Measurements from ENCODE around the gene ETFDH.
"Not testable (repeated sequence)": the region's sequence is repeated elsewhere in the genome, so short reads cannot be mapped to it uniquely, and the experiment has no call there.

Gene ETFDH

DNA sequence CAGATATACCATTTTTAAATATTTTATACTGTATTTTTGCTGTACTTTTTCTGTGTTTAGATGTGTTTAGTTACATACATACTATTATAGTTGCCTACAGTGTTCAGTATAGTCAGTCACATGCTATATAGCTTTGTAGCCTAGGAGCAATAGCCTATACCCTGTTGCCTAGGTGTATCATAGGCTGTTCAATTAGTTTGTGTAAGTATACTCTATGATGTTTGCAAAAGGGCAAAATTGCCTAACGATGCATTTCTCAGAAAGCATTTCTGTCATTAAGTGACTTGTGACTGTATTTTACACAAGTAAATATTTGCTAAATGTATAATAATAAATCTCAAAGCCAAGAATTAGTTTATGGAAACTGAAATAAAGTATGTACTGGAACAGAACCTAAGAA, 9.5 kb downstream of the ETFDH start:
- DNase-seq: peak; percentile 40 to 83

DNA sequence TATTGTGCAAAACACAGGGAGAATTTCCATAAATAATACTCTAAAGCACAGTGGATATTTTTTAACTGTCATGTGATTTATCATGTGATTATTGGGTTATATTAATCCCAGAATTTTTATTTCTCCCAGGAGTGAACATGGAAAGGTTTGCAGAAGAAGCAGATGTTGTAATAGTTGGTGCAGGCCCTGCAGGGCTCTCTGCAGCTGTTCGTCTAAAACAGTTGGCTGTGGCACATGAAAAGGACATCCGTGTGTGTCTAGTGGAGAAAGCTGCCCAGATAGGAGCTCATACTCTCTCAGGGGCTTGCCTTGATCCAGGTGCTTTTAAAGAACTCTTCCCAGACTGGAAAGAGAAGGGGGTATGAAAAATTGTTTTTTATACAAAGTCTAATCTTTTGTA, 10.0 kb downstream of the ETFDH start:
- DNase-seq: peak; percentile 9 to 59

DNA sequence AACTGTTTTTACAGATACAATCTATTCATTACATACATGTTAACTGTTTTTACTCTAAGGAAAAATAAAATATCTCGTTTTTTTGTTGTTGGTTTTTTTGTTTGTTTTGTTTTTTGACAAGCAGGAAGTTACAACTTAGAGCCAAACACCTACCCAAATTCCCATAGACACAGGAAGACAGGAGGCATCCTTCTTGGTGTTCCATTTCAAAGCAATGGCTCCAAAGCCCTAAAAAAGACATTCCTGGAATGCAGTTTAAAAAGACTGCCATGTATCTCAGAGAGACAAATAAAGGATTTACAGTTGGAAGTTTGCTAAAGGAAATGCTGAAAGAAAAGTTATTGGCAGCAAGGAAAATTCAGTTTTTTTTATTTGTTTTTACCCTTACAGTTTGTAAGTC, 16.7 kb downstream of the ETFDH start:
- DNase-seq: no peak

DNA sequence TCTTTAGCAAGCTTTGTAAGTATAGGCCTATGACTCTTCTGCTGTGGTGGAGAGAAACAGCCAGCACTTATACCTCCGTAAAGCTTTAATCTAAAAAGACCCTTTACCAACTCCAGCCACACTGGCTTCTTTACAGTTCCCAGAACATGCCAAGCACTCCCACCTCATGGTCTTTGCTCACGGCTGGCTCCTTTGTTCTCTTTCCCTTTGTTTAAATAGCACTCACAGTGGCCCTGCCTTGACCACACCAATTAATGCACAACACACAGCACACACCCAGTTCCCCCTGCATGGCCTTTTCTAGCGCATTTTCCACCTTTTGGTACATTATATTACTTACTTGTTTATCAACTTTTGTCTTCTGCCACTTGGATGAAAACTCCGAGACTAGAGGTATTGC, 32.2 kb downstream of the ETFDH start:
- DNase-seq: no peak

DNA sequence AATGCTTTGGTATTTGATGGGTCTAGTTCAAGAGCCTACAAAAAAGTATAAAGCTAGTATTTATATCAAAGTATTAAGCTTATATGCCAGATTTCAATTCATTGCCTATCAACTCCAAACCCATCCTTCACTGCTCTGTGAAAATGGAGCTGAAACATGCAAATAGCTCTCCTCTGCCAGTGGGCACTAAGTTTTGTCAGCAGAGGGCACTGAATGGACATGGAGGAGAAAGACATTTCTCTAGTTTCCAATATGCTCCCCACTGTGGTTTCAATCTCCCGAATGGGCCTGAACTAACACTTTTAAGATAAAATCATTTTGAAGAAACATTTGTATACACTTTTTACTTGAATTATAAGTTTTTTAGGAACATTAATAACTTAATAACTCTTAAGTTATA, 38.7 kb downstream of the ETFDH start:
- no peak for DNase-seq

DNA sequence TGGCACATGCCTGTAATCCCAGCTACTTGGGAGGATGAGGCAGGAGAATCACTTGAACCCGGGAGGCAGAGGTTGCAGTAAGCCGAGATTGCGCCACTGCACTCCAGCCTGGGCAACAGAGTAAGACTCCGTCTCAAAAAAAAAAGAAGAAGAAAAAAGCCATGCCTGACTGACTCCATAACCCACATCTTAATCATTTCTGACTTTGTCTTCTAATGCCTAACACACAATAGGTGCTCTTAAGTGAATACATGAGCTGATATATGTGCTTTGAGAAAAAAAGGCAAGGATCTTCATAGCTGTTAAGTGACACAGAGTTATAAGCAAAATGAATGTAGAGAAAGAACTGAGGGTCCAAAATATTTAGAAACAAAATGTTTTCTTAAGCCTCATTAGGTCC, 40.5 kb downstream of the ETFDH start:
- not testable (repeated sequence) for DNase-seq

DNA sequence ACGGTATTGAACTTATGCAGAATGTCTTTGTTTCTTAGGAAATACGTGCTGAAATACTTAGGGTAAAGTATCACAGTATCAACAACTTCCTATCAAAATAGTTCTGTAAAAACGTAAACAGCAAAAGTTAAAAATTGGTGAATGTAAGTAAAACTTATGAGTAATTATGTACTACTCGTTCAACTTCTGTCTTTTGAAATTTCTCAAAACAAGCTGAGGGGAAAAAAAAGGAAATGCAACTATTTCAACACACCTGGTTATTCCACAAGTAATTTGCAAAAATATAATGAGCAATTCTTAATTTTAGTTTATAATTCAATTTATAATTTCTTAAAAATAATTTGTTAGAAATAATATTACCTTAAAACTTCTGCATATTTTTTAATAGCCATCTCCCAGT, 42.8 kb downstream of the ETFDH start:
- DNase-seq: no peak

DNA sequence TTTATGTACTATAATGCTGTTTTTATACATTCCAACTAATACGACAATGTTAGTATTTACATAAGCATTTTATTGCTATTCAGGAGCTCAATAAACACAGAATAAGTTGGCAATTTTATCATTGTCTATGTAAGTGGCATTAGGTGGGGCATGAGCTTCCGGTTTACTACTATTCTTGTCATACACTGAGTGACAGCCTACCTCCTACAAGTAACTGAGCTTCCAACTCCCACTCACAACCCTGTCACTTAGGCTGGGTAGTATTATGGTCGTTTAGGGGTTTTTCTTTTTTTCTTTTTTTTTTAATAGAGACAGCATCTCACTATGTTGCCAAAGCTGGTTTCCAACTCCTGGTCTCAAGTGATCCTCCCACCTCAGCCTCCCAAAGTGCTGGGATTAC, 43.7 kb downstream of the ETFDH start:
- no peak for DNase-seq

DNA sequence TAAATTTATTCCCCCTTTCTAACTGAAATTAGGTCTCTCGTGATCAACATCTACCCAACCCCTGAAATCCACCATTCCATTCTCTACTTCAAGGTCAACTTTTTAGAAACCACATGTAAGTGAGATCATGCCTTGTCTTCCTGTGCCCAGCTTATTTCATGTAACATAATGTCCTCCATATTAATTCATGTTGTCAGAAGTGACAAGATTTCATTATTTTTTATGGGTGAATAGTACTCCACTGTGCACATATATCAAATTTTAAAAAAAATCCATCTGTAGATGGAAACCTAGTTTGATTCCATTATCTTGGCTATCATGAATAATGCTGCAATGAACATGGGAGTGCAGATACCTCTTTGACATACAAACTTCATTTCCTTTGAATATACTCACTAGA, 49.6 kb downstream of the ETFDH start:
- no peak for DNase-seq

DNA sequence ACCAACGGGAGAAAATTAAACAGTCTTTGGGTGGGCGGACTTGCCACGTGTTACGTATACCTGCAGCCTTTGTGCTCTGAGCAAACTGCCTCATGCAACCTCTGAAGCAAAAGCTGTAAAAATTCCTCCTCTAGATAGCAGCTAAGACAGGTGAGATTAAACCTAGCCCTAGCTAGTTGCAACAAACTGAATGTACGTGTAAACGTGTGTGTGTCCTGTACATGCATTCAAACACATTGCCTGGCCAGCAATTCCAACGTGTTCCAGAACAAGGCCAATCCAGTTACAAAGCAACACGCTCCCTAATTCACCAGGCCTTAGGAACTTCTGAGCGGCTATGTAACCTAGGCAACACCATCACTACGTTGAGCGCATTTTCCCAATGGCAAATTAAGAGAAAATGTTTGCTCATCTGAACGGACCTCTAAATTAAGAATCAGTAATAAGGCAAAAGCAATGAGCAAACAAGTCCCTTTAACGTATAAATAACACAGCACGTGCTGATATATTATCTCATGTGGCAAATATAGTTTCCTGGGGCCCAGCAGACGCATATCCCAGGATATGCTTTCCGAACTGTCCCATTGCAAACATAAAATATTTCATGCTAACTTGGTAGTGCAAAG, 50.3 kb downstream of the ETFDH start:
- no peak for DNase-seq

DNA sequence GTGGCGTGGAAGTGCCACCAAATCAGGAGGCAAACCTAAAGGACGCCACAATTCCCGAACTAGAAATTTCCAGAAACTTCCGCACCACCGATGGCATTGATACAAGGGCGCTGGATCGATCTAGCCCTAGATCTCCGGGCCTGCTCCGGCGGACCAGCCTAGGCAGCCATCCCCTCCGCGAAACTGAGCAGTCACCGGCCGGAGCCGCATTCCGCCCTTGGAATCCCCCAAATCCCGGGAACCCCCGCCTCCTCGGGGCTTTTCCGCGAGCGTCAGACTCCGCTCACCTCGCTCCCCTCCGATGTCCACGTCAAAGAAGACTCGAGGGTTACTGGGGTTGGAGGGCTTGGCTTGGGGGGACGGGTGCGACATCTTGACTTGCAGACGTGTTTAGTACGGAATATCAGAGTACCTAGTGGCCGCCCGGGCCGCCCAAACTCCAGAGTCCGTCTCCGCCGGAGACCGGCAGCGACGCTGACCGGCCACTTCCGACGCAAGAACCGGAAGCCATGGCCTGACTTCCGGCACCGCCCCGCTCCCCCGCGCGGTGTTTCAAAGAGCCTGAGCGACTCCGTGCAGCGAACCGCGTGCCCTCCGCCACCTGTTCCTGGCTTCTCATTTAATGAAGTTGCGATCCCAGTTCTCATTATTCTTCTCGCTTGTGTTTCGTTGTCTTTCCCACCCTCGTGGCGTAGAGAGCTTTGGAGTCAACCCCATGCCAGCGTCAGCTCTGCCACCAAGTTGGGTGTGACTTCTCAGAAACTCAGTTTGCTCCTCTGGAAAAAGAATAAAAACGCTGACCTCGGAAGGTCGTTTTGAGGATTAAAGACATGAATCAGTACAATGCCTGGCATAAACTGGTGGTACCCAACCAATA, 51.1 kb downstream of the ETFDH start, which contains the start of gene PPID:
Gene PPID (minus strand): TSS at position 480 of the 877 bp plus-strand sequence. CDS start 108 bp downstream, at position 372.
- peak; percentile 74 to 81 for DNase-seq

DNA sequence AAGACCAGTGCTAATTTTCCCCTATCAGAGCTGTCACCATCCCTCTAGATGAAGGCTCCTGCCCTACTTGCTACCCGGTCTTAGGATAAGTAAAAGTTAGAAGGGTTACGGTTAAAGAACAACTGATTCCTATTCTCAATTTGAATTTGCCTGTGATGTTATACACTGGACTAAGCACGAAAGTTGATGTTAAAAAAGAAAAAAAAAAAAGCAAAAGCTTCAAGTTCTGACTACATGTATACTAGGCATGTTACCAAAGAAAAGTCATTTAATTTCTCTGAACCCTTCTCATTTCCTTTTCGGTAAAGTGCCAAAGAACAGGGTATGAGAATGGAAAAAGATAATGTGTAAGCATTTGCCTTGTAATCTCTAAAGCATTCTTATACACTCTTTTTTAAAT, 52.5 kb downstream of the ETFDH start:
- DNase-seq: no peak

DNA sequence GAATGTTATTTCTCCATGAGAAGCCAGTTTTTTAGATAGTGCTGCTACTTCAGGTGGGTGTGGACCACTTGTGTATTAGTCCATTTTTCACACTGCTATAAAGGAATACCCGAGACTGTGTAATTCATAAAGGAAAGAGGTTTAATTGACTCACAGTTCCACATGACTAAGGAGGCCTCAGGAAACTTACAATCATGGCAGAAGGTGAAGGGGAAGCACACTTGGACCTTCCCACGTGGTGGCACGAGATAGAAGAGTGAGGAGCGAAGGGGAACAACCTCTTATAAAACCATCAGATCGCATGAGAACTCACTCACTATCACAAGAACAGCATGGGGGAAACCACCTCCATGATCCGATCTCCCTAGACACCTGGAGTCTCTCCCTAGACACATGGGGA, 54.5 kb downstream of the ETFDH start:
- no peak for DNase-seq

DNA sequence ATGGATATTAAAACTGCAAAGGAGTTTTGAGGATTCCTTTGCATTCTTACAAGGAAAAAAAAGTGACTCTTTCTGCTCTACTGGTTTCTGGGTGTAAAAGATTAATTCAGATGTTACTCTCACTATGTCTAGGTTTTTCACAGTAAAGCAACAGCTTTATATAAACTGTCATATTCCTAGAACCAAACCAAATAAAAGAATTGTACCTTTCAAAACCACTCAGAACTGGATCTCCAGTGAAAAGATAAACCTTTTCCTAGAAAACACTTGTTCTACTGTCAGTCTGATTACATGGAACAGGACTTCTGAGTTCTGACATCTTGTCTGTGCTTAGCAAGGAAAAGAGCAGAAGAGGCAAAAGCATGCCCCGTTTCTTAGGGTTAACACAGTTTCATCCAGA, 56.1 kb downstream of the ETFDH start:
- DNase-seq: no peak

DNA sequence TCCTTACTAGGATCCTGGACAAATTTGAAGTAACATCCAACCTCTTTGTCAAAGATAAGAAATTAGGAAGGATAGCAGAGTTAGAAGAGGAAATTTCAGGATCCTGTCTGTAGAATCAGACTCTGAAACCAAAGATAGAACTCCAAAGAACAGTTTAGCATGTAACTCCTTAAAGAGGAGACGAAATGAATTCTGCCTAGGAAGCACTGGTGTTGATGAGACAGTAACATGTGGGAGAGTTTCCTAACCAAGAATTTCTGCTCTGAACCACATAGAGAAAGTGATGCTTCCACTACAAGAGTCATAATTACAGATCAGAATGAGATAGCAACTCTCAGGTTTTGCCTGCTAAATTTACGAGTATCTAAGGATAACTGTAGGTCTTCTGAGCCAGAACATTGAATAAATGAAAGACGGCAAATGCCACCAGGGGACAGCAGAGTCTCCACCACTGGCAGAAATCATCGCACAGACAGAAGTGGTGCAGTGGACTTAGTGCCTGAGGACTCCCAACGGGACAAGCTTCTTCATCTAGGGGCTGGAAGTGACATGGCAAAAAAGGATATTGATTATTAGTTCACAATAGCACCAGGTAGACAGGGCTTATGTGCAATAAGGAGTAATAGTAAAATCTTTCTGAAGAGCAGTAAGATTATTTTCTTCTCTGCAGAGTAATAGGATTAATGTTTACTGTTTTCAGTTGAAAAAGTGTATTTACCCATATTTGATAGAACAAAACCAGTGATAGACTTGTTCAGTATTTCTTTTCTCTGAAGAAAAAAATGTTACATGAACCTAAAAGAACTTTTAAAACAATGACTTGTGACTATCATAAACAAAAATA, 57.8 kb downstream of the ETFDH start:
- DNase-seq: peak in 1 of 2 experiments; percentile 47

DNA sequence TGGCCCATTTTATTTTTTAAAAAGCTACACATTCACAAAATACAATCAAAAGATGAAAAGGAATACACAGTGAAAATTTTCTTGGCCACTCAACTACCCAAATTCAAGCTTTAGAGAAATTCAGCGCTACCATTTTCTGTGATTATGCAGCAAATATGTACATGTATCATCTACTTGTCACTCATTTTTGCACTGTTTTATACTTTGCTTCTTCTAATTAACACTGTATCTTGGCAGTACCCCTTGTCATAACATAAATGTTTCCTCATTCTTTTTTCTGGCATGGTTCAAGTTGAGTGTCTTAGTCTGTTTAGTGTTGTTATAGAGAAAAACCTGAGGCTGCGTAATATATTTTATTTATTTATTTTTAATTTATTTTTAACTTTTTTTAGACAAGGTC, 66.8 kb downstream of the ETFDH start:
- no peak for DNase-seq

DNA sequence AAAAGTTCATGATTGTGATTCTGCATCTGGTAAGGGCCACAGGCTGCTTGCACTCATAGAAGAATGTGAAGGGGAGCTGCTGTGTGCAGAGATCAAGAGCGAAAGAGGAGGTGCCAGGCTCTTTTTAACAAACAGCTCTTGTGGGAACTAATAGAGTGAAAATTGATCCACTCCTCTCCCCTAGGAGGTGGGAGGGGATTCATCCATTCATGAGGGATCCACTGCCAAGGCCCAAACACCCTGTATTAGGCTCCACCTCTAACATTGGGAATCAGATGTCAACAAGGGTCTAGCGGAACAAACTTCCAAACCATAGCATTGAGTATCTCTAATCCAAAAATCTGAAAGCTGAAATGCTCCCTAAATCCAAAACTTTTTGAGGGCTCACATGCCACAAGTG, 67.5 kb downstream of the ETFDH start:
- no peak for DNase-seq

DNA sequence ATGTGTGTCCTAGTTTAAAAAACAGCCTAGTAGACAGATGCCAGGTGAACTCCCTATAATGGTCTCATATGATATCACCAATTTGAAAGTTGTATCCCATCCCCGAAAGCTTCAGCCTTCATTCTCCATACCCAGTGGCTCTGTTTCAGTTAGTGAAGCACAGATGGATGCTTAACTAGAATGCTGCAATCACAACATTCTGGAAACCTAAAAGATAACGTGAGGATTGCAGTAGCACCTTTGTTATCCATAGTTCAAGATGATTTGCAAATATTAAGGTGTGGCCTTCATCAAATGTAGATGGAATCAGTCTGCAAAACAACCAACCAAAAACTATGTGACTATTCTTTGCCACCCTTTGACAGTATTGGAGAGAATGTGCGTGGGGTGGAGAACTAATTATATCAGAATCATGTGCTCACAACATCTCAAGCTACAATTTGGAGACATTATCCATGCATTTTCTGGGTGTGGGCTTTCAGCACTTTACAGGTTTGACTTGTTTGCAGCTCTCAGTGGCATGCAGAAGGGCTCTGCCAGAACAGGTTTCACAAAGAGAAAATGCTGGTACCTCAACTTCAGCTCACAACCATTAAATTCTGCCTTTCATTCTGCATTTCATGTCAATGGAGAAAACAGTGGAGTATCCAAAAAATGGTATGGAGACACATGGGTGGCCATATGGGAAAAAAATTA, 69.4 kb downstream of the ETFDH start:
- DNase-seq: no peak

DNA sequence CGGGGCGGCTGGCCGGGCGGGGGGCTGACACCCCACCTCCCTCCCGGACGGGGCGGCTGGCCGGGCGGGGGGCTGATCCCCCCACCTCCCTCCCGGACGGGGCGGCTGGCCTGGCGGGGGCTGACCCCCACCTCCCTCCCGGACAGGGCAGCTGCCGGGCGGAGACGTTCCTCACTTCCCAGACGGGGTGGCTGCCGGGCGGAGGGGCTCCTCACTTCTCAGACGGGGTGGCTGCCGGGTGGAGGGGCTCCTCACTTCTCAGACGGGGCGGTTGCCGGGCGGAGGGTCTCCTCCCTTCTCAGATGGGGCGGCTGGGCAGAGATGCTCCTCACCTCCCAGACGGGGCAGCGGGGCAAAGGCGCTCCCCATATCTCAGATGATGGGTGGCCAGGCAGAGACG, 74.4 kb downstream of the ETFDH start:
- not testable (repeated sequence) for DNase-seq

DNA sequence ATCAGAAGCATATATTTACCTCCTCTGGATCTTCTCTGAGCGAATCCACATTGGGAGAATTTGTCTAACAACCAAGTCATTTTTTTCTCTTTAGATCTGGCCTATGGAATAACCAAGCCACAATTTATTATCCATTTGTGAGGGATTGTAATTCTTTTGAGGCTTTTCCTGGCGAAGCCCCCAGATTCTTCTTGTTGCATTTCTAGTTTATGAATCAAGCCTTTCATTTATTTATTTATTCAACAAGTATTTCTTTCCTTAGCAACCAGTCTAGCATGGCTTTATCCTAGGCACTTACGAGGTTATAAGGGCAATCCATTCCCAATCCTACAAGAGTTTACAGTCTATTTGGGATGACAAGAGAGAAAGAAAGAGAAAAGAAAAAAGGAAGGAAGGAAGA, 78.3 kb downstream of the ETFDH start:
- no peak for DNase-seq

DNA sequence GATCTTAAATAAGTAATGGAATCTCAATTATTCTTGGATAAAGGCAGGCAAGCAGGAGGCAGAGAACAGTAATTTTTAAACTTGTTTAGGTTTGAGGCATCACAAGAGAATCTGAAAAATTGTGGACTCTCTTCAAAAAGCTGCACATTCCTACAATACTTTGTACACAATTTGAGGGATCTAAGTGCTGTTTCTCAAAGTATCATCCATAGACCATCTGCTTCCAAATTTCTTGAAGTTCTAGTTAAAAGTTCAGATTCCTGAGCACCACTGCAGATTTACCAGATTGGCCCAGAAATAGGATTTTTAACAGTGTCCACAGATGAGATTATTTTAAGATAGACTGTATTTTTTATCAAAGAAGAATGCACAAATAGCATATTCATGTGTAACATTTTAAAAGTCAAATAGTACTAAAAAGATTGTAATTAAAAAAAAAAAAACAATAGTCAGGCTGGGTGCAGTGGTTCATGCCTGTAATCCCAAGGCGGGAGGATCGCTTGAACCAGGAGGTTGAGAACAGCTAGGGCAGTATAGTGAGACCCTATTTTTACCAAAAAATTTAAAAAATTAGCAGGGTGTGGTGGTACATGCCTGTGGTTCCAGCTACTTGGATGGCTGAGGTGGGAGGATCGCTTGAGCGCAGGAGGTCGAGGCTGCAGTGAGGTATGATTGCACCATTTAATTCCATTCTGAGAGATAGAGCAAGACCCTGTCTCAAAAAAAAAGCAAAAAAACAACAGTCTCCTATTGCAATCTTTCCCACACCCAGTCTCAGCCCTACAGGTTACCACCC, 82.5 kb downstream of the ETFDH start:
- no peak for DNase-seq

DNA sequence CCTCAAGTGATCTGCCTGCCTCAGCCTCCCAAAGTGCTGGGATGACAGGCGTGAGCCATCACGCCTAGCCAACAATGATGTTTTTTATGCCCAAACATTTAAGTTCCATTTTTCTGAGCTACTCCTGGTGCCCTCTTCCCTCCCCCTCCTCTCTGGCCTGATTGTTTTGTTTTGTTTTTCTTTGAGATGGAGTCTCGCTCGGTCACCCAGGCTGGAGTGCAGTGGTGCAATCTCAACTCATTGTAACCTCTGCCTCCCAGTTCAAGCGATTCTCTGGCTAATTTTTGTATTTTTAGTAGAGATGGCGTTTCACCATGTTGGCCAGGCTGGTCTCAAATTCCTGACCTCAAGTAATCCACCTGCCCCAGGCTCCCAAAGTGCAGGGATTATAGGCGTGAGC, 83.7 kb downstream of the ETFDH start:
- not testable (repeated sequence) for DNase-seq

Measured in NCI-H1930 (cell line).